ENCODE results near the gene ZC3H18.

DNA sequence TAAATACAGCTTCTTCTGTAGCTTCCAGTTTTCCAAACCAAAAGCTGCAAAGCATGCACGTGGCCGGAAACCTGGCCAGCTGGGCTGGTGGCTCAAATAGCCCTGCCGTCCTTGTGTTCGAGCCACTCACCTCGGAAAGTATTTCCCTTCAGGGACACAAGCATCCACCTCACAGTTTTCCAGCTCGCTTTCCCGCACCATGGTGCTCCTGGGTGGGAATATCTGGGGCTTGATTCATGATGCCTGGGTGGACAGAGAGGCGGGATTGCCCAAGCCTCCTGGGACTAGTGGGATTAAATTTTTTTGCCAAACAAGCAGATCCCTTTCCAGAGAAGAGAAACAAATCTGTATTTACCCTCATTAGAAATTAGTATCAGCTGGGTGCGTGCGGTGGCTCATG is 99.8 kb downstream of the ZC3H18 start:
- TF ChIP-seq EZH2 (IDR thresholded peaks at IDR 0.05) (no peak), POLR2AphosphoS5 (IDR thresholded peaks at IDR 0.05; ENCODE audit: borderline replicate concordance, low read depth, low read length) (no peak), FOXP2 (optimal IDR thresholded peaks at IDR 0.05; ENCODE audit: control extremely low read depth, extremely low read length, insufficient read depth) (no peak)
